Activated CD8-positive, alpha-beta T cell treated with anti-CD3 and anti-CD28 coated beads, Interleukin-2, amount 10 ng/mL, durations not matched to agents 7 days and 5 days (primary cell): ENCODE results near the gene POTEJ. TPM values are rescaled to one million over a fixed set of nuclear protein-coding genes. Genes with fewer than 3 reads are reported as not detected.
"Not testable (repeated sequence)": the region's sequence is repeated elsewhere in the genome, so short reads cannot be mapped to it uniquely, and the experiment has no call there.

Experiments
- ATAC-seq: fragments of 150-1000 bp; cut with Tn5 transposase; one replicate; pipeline ENCODE4 v1.10.0; 2021; ENCODE audit warnings: moderate library complexity
- CTCF ChIA-PET: fragments of 350-600 bp; sonication (Branson Sonifier 250); formaldehyde crosslinking; loops from one replicate; lab custom pipeline; 2021; ENCODE audit warnings: antibody characterized with exemption; lab: Charles Lee
- POLR2A ChIA-PET: fragments of 350-600 bp; sonication (Branson Sonifier 250); formaldehyde crosslinking; loops from one replicate; lab custom pipeline; 2021; ENCODE audit warnings: antibody characterized with exemption; lab: Charles Lee
- DNase-seq: peaks from one replicate; pipeline ENCODE4 v3.0.0-alpha.2; 2020
- H3K27ac Mint-ChIP-seq: one replicate; pipeline ENCODE4 v1.8.0; 2021; ENCODE audit warnings: mild to moderate bottlenecking, mixed read lengths
- H3K27me3 Mint-ChIP-seq: one replicate; pipeline ENCODE4 v1.8.0; 2021; ENCODE audit warnings: low read depth, mixed read lengths
- H3K36me3 Mint-ChIP-seq: one replicate; pipeline ENCODE4 v1.8.0; 2021; ENCODE audit warnings: low read depth, mixed read lengths
- H3K4me1 Mint-ChIP-seq: one replicate; pipeline ENCODE4 v1.8.0; 2021; ENCODE audit warnings: low read depth, mixed read lengths
- H3K4me3 Mint-ChIP-seq: one replicate; pipeline ENCODE4 v1.8.0; 2021; ENCODE audit warnings: mild to moderate bottlenecking, mixed read lengths
- H3K9me3 Mint-ChIP-seq: one replicate; pipeline ENCODE4 v1.8.0; 2022; ENCODE audit warnings: mixed read lengths; ENCODE audit not compliant: insufficient read depth
- total RNA-seq, 2 experiments: library from RNA; stranded (reverse); gene quantifications; one replicate each; pipeline ENCODE4 v1.2.3, GENCODE V29; 2021

The POTEJ gene
- total RNA-seq, 2 experiments from 2014 or later = not detected

DNA sequence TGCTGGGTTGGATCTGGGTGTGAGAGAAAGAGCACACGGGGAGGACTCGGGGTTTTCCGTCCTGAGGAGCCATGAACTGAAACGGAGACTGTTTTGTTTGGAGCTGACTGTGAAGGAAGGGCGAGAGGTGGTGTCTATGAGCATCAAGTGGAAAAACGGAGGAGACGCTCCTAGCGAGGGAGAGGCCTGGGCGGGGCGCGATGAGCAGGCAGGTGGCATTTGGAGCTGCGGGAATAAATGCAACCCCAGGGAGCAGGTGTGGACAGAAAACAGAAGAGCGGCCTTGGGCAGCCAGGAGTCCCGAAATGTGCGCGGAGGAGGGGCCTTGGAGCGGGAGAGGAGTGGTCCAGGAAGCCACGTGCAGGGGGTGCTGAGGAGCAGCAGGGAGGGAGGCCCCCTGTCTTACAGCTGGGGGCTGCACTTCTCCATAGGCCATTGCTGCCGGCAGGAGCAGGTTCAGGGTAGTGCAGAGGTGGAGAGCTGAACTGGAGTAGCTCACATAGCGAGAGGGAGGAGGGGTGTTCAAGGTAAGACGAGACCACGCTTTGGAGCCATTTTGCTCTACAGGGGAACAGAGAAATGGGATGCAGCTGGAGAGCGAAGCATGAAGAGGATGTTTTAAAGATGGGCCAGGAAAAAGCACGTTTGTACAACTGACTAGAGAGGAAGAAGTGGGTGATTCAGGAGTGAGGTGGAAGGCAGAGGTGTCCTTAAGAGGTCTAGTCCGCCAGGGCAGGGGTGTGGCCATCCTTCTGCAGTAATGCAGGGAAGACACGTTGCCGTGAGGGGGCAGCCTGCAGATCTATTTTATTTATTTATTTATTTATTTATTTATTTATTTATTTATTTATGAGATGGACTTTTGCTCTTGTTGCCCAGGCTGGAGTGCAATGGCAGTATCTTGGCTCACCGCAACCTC, 2.0 kb upstream of the POTEJ start:
- H3K36me3 Mint-ChIP-seq, H3K4me1 Mint-ChIP-seq, DNase-seq, POLR2A ChIA-PET, H3K4me3 Mint-ChIP-seq, H3K27ac Mint-ChIP-seq, ATAC-seq, CTCF ChIA-PET, H3K27me3 Mint-ChIP-seq, H3K9me3 Mint-ChIP-seq: not testable (repeated sequence)

- CTCF ChIA-PET, DNase-seq, H3K27me3 Mint-ChIP-seq, H3K9me3 Mint-ChIP-seq, POLR2A ChIA-PET, H3K27ac Mint-ChIP-seq, ATAC-seq, H3K4me3 Mint-ChIP-seq, H3K4me1 Mint-ChIP-seq, H3K36me3 Mint-ChIP-seq: not testable (repeated sequence)
Measured at GRCh38 chr2:130610486-130610885, 754 bp upstream of the POTEJ start.

DNA sequence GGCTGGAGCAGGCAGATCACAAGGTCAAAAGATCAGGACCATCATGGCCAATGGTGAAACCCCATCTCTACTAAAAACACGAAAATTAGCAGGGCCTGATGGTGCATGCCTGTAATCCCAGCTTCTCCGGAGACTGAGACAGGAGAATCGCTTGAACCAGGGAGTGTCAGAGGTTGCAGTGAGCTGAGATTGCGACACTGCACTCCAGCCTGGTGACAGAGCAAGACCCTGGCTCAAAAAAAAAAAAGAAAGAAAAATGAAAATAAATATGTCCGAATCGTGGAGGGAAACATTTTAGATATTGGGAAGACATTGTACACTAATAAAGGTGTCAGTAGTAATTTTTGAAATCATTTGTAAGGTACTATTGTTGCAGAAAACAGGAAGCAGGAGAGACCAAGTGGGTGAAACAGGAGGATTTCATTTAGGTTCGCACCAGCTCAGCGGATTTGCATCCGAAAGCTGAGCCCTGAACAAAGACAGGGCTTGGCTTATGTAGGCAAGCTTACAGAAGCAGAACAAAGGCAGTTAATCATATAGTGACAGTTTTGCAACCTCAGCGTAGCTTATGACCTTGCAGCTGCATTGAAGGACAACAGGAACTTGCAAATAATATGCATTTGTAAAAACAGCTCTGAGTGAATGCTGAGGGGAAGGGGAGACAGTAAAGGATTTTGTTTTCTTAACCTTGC, 17.7 kb downstream of the POTEJ start:
- POLR2A ChIA-PET, H3K27ac Mint-ChIP-seq, H3K4me1 Mint-ChIP-seq, ATAC-seq, H3K9me3 Mint-ChIP-seq, DNase-seq, CTCF ChIA-PET, H3K36me3 Mint-ChIP-seq, H3K27me3 Mint-ChIP-seq, H3K4me3 Mint-ChIP-seq: not testable (repeated sequence)

GRCh38 chr2:130638973-130639372, 27.7 kb downstream of the POTEJ start:
- H3K27ac Mint-ChIP-seq, DNase-seq, H3K4me3 Mint-ChIP-seq, POLR2A ChIA-PET, H3K9me3 Mint-ChIP-seq, H3K27me3 Mint-ChIP-seq, ATAC-seq, H3K36me3 Mint-ChIP-seq, H3K4me1 Mint-ChIP-seq, CTCF ChIA-PET: not testable (repeated sequence)

- H3K36me3 Mint-ChIP-seq, CTCF ChIA-PET, ATAC-seq, DNase-seq, H3K27ac Mint-ChIP-seq, H3K4me3 Mint-ChIP-seq, POLR2A ChIA-PET, H3K4me1 Mint-ChIP-seq, H3K9me3 Mint-ChIP-seq, H3K27me3 Mint-ChIP-seq: not testable (repeated sequence)
Measured at GRCh38 chr2:130641688-130642087, 30.4 kb downstream of the POTEJ start.

DNA sequence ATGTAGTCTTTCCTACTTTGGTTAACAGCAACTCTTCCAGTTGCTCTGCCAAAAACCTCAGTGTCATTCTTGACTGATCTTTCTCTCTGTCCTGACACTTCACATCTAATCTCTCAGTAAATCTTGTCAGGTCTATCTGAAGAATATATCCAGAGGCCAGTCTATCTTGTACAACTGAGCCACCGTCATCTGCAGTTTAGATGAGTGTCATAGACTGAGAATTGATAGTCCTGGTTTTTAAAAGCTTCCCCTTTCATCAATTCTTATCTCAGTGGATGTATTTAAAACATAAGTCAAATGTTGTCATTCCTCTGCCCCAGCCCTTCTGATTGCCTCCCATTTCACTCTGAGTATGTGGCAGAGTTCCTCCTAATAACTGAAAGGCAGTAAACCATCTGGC, 38.0 kb downstream of the POTEJ start:
- DNase-seq, H3K9me3 Mint-ChIP-seq, CTCF ChIA-PET, POLR2A ChIA-PET, H3K4me1 Mint-ChIP-seq, H3K4me3 Mint-ChIP-seq, ATAC-seq, H3K36me3 Mint-ChIP-seq, H3K27me3 Mint-ChIP-seq, H3K27ac Mint-ChIP-seq: not testable (repeated sequence)

DNA sequence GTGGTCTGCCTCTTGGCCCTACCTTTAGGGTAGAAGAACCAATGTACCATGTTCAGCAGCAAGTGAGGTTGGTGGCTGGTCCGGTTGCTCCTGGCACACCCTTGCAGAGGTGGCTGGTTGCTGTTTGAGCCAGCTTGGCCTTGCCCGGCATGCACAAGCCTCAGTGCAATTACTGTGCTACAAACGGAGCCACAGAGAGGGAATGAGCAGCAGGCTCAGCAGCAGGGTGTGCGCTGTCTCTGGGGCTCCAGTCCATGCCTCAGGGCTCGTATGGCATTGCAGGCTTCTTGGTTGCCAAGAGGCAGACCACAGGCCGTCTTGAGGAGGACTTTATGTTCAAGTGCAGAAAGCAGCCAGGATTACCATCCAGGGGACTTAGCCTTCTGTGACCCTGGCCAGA, 53.3 kb downstream of the POTEJ start:
- CTCF ChIA-PET = not testable (repeated sequence)

GRCh38 chr2:130665596-130665995, 54.4 kb downstream of the POTEJ start:
- H3K4me3 Mint-ChIP-seq, H3K36me3 Mint-ChIP-seq, DNase-seq, ATAC-seq, CTCF ChIA-PET, H3K9me3 Mint-ChIP-seq, H3K27ac Mint-ChIP-seq, H3K4me1 Mint-ChIP-seq, POLR2A ChIA-PET, H3K27me3 Mint-ChIP-seq: not testable (repeated sequence)

More for the DNA sequence above, 53.3 kb downstream of the POTEJ start:
- H3K9me3 Mint-ChIP-seq, H3K36me3 Mint-ChIP-seq, H3K27me3 Mint-ChIP-seq, ATAC-seq, H3K4me1 Mint-ChIP-seq, DNase-seq, POLR2A ChIA-PET, H3K27ac Mint-ChIP-seq, H3K4me3 Mint-ChIP-seq: not testable (repeated sequence)

GRCh38 chr2:130667516-130667915, 56.3 kb downstream of the POTEJ start:
- CTCF ChIA-PET, H3K36me3 Mint-ChIP-seq, H3K9me3 Mint-ChIP-seq, H3K4me1 Mint-ChIP-seq, POLR2A ChIA-PET, H3K27me3 Mint-ChIP-seq, H3K4me3 Mint-ChIP-seq, H3K27ac Mint-ChIP-seq, ATAC-seq, DNase-seq: not testable (repeated sequence)

DNA sequence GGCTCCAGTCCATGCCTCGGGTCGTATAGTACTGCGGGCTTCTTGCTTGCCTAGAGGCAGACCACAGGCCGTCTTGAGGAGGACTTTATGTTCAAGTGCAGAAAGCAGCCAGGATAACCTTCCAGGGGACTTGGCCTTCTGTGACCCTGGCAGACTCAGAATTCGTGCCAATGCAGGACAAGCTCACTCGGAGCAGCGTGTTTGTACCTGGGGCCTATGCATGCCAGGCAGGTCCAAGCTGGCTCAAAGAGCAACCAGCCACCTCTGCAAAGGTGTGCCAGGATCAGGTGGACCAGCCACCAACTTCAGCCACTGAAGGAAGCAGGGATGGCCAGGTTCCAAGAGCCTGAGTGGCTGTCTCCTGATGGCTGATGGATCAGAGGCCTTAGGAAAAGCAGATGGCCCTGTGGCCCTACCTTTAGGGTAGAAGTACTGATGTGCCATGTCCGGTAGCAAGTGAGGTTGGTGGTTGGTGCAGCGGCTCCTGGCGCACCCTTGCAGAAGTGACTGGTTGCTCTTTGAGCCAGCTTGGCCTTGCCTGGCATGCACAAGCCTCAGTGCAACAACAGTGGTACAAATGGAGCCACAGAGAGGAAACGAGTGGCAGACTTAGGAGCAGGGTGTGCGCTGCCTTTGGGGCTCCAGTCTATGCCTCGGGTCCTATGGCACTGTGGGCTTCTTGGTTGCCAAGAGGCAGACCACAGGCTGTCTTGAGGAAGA, 58.9 kb downstream of the POTEJ start:
- POLR2A ChIA-PET, H3K4me1 Mint-ChIP-seq, ATAC-seq, H3K27ac Mint-ChIP-seq, CTCF ChIA-PET, H3K4me3 Mint-ChIP-seq, DNase-seq, H3K9me3 Mint-ChIP-seq, H3K27me3 Mint-ChIP-seq, H3K36me3 Mint-ChIP-seq: not testable (repeated sequence)

GRCh38 chr2:130692041-130692770, 81.0 kb downstream of the POTEJ start:
- H3K27ac Mint-ChIP-seq, CTCF ChIA-PET, POLR2A ChIA-PET, H3K36me3 Mint-ChIP-seq, H3K4me3 Mint-ChIP-seq, H3K4me1 Mint-ChIP-seq, ATAC-seq, H3K27me3 Mint-ChIP-seq, H3K9me3 Mint-ChIP-seq, DNase-seq: not testable (repeated sequence)
